Upper lobe of right lung (tissue), 1 donor: Measurements from ENCODE around the gene C5AR1. TPM values are rescaled to one million over a fixed set of nuclear protein-coding genes. Genes with fewer than 3 reads are reported as not detected.
"Not testable (repeated sequence)": the region's sequence is repeated elsewhere in the genome, so short reads cannot be mapped to it uniquely, and the experiment has no call there.

ENCODE experiments used
- ATAC-seq: fragments of 200-7000 bp; cut with Tn5 transposase; one replicate; pipeline ENCODE4 v1.9.1; 2020; ENCODE audit warnings: mild to moderate bottlenecking, moderate library complexity
- DNase-seq: peaks from one replicate; pipeline ENCODE4 v3.0.0-alpha.2; 2020
- H3K27ac ChIP-seq: fragments of 200-600 bp; one replicate; pipeline ENCODE4 v1.8.0; 2022
- H3K27me3 ChIP-seq: fragments of 200-600 bp; one replicate; pipeline ENCODE4 v1.8.0; 2022; ENCODE audit warnings: mild to moderate bottlenecking
- H3K36me3 ChIP-seq: fragments of 200-600 bp; one replicate; pipeline ENCODE4 v1.8.0; 2022
- H3K4me1 ChIP-seq: fragments of 200-600 bp; one replicate; pipeline ENCODE4 v1.8.0; 2022
- H3K4me3 ChIP-seq: fragments of 200-600 bp; one replicate; pipeline ENCODE4 v1.8.0; 2022; ENCODE audit warnings: mild to moderate bottlenecking
- H3K9me3 ChIP-seq: fragments of 200-600 bp; one replicate; pipeline ENCODE4 v1.8.0; 2022
- intact Hi-C: fragments of 100-400 bp; cut with DNase I; formaldehyde crosslinking; loops from one replicate; pipeline ENCODE4 v1.11.0; 2022
- total RNA-seq: library from RNA; stranded (reverse); fragmentation: NEBNext Ultra II Directional; extraction: Animal tissue kit (Norgen Biotek cat#: 25700); gene quantifications from one replicate; pipeline ENCODE4 v1.2.1, GENCODE V29; 2021
- TF ChIP-seq, protein P1 (sequence below): fragments of 200-600 bp; IDR thresholded peaks from one replicate; pipeline ENCODE4 v1.8.0; 2022; ENCODE audit warnings: antibody characterized with exemption
- donor health status: DM: no; HTN: yes; CAD: no; lungs with severe emphysema.

Gene C5AR1
- total RNA-seq, 1 donor from 2014 or later = 58.9 TPM

DNA sequence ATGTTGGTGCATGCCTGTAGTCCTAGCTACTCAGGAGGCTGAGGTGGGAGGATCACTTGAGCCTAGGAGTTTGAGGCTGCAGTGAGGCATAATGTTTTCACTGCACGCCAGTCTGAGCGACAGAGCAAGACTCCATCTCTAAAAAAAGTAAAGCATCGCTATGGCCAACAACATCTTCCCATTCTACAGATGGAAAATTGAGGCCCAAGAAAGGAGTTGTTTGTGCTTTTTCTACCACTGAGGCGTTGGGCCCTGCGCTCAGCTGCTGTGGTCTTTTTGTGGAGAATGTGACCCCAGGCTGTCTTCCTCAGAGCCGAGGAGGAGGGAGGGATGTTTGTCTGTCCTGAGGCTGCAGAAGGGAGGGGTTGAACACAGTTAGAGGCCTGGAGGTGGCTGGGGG lies 21.8 kb downstream of the C5AR1 start:
- DNase-seq (no peak), ATAC-seq (no peak)
- H3K4me3 ChIP-seq = no peak overlapping the region
- no peaks in the 10 kb centered on the region for H3K36me3 ChIP-seq
- H3K27me3 ChIP-seq = no peaks in the 10 kb centered on the region
- no peaks in the 10 kb centered on the region for H3K9me3 ChIP-seq
- intact Hi-C loops = no loop called here
- H3K4me1 ChIP-seq = peaks cover 6% of the 10 kb centered on the region
- TF ChIP-seq, protein P1, sequence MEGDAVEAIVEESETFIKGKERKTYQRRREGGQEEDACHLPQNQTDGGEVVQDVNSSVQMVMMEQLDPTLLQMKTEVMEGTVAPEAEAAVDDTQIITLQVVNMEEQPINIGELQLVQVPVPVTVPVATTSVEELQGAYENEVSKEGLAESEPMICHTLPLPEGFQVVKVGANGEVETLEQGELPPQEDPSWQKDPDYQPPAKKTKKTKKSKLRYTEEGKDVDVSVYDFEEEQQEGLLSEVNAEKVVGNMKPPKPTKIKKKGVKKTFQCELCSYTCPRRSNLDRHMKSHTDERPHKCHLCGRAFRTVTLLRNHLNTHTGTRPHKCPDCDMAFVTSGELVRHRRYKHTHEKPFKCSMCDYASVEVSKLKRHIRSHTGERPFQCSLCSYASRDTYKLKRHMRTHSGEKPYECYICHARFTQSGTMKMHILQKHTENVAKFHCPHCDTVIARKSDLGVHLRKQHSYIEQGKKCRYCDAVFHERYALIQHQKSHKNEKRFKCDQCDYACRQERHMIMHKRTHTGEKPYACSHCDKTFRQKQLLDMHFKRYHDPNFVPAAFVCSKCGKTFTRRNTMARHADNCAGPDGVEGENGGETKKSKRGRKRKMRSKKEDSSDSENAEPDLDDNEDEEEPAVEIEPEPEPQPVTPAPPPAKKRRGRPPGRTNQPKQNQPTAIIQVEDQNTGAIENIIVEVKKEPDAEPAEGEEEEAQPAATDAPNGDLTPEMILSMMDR = no peak
- H3K27ac ChIP-seq = peak overlapping the region; percentile 36

DNA sequence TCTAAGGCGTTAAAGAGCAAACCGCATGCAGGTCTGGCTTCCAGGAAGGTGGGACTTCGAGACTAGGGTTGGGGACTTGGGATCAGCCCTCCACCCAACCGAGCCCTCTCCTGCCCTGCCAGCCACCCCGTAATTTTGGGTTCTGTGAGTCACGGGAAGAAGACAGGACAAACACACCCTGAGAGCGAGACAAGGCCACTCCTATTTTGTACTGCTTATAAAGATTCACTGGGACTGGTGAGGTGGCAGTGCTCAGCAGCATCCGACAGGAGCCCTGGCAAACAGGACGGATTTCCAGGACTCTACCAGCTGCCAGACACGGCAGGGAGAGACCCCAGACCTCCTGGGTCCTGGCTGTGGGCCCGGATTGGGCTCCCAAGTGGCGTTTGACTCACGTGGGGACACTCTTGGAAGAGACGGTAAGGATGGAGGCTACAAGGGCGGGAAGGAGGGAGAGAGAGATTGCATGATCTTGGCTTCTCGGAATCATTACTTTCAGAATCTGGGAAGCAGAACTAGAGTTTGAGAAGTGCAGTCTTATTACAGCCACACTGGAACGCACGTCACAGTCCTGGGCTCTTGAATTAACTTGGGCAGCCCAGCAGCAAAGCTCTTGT lies 22.4 kb downstream of the C5AR1 start, which contains the start of gene C5AR2:
C5AR2 (plus strand) TSS at position 245 of the 617 bp plus-strand sequence. CDS start 8,625 bp downstream, outside the sequence.
- intact Hi-C loops = no loop called here
- H3K36me3 ChIP-seq = no peaks in the 10 kb centered on the region
- peaks cover 12% of the 10 kb centered on the region for H3K4me1 ChIP-seq
- TF ChIP-seq, protein P1 = no peak
- H3K27ac ChIP-seq = peak within 1 kb of the TSS; percentile 70
- no peak within 1 kb of the TSS for H3K4me3 ChIP-seq
- ATAC-seq = peak; percentile 39
- no peak for DNase-seq
- no peaks in the 10 kb centered on the region for H3K27me3 ChIP-seq
- no peaks in the 10 kb centered on the region for H3K9me3 ChIP-seq

DNA sequence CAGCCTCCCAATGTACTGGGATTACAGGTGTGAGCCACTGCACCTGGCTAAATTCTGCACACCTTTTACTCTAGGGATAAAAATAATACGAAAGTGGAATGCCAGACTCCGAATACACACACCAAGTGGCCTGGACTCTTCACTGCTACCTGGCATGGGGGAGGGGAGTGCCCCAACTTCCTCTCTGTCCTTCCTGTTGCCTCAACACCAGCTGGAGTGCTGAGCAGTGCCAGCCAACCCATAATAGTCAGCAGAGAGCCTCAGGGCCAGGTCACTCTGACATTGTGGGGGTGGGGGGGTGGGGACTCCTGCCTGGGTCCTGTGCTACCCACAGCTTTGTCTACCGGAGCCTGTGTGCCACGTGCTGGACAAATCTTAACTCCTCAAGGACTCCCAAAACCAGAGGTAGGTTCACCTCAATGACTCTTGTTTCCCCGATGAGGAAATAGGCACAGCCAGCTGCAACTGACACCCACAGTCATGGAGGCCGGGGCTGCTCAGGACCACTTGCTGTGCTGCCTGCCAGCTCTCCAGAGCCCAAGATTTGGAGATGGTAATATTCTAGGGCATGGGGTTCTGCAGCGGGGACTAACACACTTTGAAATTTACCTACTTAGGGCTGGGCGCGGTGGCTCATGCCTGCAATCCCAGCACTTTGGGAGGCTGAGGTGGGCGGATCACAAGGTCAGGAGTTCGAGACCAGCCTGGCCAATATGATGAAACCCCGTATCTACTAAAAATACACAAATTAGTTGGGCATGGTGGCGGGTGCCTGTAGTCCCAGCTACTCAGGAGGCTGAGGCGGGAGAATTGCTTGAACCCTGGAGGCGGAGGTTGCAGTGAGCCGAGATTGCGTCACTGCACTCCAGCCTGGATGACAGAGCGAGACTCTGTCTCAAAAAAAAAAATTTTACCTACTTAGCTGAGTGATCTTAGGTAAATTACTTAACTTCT lies 27.4 kb downstream of the C5AR1 start:
- ATAC-seq = peak; percentile 93

DNA sequence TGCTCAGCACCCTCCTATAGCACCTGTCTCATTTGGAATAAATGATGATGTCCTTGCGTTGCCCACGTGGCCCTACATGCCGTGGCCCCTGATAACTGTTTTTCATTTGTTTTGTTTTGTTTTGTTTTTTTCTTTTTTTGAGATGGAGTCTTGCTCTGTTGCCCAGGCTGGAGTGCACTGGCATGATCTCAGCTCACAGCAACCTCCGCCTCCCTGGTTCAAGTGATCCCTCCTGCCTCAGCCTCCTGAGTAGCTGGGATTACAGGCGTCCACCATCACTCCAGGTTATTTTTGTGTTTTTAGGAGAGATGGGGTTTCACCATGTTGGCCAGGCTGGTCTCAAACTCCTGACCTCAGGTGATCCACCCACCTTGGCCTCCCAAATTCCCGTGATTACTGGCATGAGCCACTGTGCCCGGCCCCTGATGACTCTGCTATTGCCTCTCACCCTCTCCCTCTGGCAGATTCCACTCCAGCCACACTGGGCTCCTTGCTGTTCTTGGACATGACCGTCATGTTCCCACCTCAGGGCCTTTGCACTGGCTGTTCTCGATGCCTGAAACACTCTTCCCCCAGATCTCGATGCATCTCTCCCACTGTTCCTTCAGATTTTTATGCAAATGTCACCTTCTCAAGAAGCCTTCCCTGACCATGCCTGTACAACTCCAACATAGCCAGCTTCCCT lies 29.7 kb downstream of the C5AR1 start:
- ATAC-seq (no peak), DNase-seq (no peak)
- H3K27ac ChIP-seq = no peak overlapping the region
- intact Hi-C loops = no loop called here
- peaks cover 13% of the 10 kb centered on the region for H3K4me1 ChIP-seq
- H3K27me3 ChIP-seq = no peaks in the 10 kb centered on the region
- no peak overlapping the region for H3K4me3 ChIP-seq
- TF ChIP-seq, protein P1 = no peak
- no peaks in the 10 kb centered on the region for H3K9me3 ChIP-seq
- H3K36me3 ChIP-seq = no peaks in the 10 kb centered on the region

More for the DNA sequence above, 27.4 kb downstream of the C5AR1 start:
- H3K27me3 ChIP-seq, H3K9me3 ChIP-seq, intact Hi-C loops, H3K36me3 ChIP-seq: not testable (repeated sequence)
- peak overlapping the region; percentile 51 for H3K27ac ChIP-seq
- DNase-seq = peak; percentile 87
- H3K4me1 ChIP-seq = peaks cover 13% of the 10 kb centered on the region
- H3K4me3 ChIP-seq = peak overlapping the region; percentile 11

DNA sequence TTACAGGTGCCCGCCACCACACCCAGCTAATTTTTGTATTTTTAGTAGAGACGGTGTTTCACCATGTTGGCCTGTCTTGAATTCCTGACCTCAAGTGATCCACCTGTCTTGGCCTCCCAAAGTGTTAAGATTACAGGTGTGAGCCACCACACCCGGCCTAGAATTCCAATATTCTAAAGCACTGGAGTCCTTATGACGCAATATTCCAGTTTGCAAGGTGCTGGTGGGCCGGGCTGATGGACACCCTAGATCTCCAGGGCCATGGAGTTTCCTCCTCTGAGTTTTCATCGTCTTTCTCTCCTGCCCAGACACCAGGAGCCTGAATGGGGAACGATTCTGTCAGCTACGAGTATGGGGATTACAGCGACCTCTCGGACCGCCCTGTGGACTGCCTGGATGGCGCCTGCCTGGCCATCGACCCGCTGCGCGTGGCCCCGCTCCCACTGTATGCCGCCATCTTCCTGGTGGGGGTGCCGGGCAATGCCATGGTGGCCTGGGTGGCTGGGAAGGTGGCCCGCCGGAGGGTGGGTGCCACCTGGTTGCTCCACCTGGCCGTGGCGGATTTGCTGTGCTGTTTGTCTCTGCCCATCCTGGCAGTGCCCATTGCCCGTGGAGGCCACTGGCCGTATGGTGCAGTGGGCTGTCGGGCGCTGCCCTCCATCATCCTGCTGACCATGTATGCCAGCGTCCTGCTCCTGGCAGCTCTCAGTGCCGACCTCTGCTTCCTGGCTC lies 31.0 kb downstream of the C5AR1 start:
- H3K27ac ChIP-seq = no peak overlapping the region
- no peak overlapping the region for H3K4me3 ChIP-seq
- ATAC-seq = no peak
- no peak for DNase-seq
- H3K36me3 ChIP-seq = no peaks in the 10 kb centered on the region
- intact Hi-C loops = no loop called here
- H3K4me1 ChIP-seq = peaks cover 13% of the 10 kb centered on the region
- TF ChIP-seq, protein P1 = no peak
- H3K9me3 ChIP-seq = no peaks in the 10 kb centered on the region
- no peaks in the 10 kb centered on the region for H3K27me3 ChIP-seq
